ENCODE measurements around the gene GLI2. TPM values are rescaled to one million over a fixed set of nuclear protein-coding genes. Genes with fewer than 3 reads are reported as not detected.

Gene GLI2
- total and polyA plus RNA-seq, 9 of the 15 experiments (the other 6 are each of a cell fraction or from before 2014, with no cell fraction given) = 0.24 TPM; not detected in 8

DNA sequence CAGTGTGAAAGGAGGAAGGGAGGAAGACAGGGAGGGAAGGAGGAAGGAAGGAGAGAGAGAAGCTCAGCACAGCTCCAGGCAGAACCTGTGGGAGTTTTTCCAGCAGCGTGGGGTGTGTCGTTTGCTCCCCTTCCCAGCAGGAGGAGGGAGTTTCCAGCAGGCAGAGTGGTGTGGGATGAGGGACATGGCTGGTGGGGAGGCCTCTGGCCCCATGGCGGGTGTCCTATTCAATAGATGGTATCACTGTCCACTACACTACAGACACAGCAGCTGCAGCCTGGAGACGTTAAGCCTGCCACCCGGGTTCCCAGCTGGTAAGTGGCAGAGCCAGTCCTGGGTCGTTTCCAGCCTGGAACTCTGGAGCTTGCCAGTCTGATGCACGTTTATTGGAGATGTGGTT, 44.7 kb downstream of the GLI2 start:
- Histone ChIP-seq H3K79me2 (ENCODE audit: control insufficient read depth, insufficient read depth, low read length) (no peaks in the 10 kb centered on the region), H3K9me1 (ENCODE audit: control insufficient read depth, insufficient read depth, low read length) (no peaks in the 10 kb centered on the region), H3K4me2 (ENCODE audit: insufficient read depth, low read length) (no peak overlapping the region), H3K27ac (ENCODE audit: extremely low read depth, low read depth, low read length) (no peak overlapping the region), H3K36me3 (ENCODE audit: control insufficient read depth, insufficient read depth, low read length) (no peaks in the 10 kb centered on the region), H3K4me1 (replicated peaks in 1 of 2; ENCODE audit: control insufficient read depth in 2 of 2, insufficient read depth in 2 of 2, low read length in 2 of 2) (no peaks in the 10 kb centered on the region), H2AFZ (ENCODE audit: low read depth, low read length) (no peak overlapping the region), H4K20me1 (replicated peaks; ENCODE audit: control insufficient read depth, insufficient read depth, low read length) (peaks cover 17% of the 10 kb centered on the region; the same call in 1 of the 2 replicates), H3K27me3 (ENCODE audit: control insufficient read depth in 2 of 2, insufficient read depth in 2 of 2, low read length in 2 of 2) (peaks cover 8 to 74% of the 10 kb centered on the region in 2 experiments; a peak in 4 of 5 replicates), H3K9me3 (replicated peaks; ENCODE audit: control insufficient read depth, insufficient read depth, low read depth, low read length) (no peaks in the 10 kb centered on the region), H3K9ac (ENCODE audit: insufficient read depth in 1 of 2, low read depth in 2 of 2, low read length in 2 of 2) (no peak overlapping the region), H3K4me3 (no peak overlapping the region)
- intact Hi-C loops (cut with micrococcal nuclease) = no loop called here
- 0% methylated on average over 7 of the region's 7 CpGs for WGBS (ENCODE audit: insufficient coverage, low coverage, missing lambda C conversion rate)
- in situ Hi-C loops (cut with MboI) = no loop called here
- POLR2A ChIA-PET = no interaction called here
- CTCF ChIA-PET (ENCODE audit: low intra/inter-chr PET ratio) = no interaction called here
- TF ChIP-seq ZNF197 (CRISPR knock-in tag; IDR thresholded peaks at IDR 0.05; ENCODE audit: low read depth) = no peak
- no peak for TF ChIP-seq MLX (CRISPR knock-in tag; conservative IDR thresholded peaks at IDR 0.05)
- no peak for TF ChIP-seq BMI1 (IDR thresholded peaks at IDR 0.05; ENCODE audit: low read length)
- no peak for TF ChIP-seq SNRNP70 (optimal IDR thresholded peaks at IDR 0.05; ENCODE audit: low read depth, low read length)
- TF ChIP-seq, protein P1, sequence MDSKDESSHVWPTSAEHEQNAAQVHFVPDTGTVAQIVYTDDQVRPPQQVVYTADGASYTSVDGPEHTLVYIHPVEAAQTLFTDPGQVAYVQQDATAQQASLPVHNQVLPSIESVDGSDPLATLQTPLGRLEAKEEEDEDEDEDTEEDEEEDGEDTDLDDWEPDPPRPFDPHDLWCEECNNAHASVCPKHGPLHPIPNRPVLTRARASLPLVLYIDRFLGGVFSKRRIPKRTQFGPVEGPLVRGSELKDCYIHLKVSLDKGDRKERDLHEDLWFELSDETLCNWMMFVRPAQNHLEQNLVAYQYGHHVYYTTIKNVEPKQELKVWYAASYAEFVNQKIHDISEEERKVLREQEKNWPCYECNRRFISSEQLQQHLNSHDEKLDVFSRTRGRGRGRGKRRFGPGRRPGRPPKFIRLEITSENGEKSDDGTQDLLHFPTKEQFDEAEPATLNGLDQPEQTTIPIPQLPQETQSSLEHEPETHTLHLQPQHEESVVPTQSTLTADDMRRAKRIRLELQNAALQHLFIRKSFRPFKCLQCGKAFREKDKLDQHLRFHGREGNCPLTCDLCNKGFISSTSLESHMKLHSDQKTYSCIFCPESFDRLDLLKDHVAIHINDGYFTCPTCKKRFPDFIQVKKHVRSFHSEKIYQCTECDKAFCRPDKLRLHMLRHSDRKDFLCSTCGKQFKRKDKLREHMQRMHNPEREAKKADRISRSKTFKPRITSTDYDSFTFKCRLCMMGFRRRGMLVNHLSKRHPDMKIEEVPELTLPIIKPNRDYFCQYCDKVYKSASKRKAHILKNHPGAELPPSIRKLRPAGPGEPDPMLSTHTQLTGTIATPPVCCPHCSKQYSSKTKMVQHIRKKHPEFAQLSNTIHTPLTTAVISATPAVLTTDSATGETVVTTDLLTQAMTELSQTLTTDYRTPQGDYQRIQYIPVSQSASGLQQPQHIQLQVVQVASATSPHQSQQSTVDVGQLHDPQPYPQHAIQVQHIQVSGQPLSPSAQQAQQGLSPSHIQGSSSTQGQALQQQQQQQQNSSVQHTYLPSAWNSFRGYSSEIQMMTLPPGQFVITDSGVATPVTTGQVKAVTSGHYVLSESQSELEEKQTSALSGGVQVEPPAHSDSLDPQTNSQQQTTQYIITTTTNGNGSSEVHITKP (IDR thresholded peaks at IDR 0.05; ENCODE audit: partially characterized antibody) = no peak
- no peak for TF ChIP-seq POLR2A (conservative IDR thresholded peaks at IDR 0.05)
- no peak for TF ChIP-seq GTF2E2 (tag; IDR thresholded peaks at IDR 0.05)
- TF ChIP-seq ZSCAN32 (CRISPR knock-in tag; IDR thresholded peaks at IDR 0.05) = no peak
- TF ChIP-seq ZEB2 (IDR thresholded peaks at IDR 0.05) = no peak
- no peak for TF ChIP-seq ZNF398 (CRISPR knock-in tag; IDR thresholded peaks at IDR 0.05)
- no peak for TF ChIP-seq ZKSCAN8 (CRISPR knock-in tag; IDR thresholded peaks at IDR 0.05)
- TF ChIP-seq ZNF253 (CRISPR knock-in tag; conservative IDR thresholded peaks at IDR 0.05) = no peak
- TF ChIP-seq RBM14 (IDR thresholded peaks at IDR 0.05; ENCODE audit: borderline replicate concordance, insufficient read depth, low read depth, low read length) = no peak
- no peak for DNase-seq (ENCODE audit: extremely low read depth in 1 of 4, low spot score in 3 of 4)
- no TSS peak for BruUV-seq (replicated peaks)
- FAIRE-seq = no peak
- no peak for ATAC-seq

Measured in K562 (cell line).